Uterus (tissue), 2 donors: Measurements from ENCODE around the gene RARB.

Experiments
- POLR2A ChIP-seq, 2 donors: fragments of 450-650 bp; IDR thresholded peaks; one replicate each; pipeline ENCODE4 v1.6.1; 2016; ENCODE audit warnings: antibody characterized with exemption in 2 of 2, mild to moderate bottlenecking in 1 of 2, moderate library complexity in 1 of 2
- TF ChIP-seq, protein P1 (sequence below), 4 experiments: fragments of 200-600 bp in 2 of 4; fragments of 450-650 bp in 2 of 4; sonication (generic) in 2 of 4; IDR thresholded peaks; one replicate each; pipeline ENCODE4 v1.5.1; 2016 to 2019; ENCODE audit warnings: antibody characterized with exemption in 4 of 4, mild to moderate bottlenecking in 2 of 4, moderate library complexity in 1 of 4

DNA sequence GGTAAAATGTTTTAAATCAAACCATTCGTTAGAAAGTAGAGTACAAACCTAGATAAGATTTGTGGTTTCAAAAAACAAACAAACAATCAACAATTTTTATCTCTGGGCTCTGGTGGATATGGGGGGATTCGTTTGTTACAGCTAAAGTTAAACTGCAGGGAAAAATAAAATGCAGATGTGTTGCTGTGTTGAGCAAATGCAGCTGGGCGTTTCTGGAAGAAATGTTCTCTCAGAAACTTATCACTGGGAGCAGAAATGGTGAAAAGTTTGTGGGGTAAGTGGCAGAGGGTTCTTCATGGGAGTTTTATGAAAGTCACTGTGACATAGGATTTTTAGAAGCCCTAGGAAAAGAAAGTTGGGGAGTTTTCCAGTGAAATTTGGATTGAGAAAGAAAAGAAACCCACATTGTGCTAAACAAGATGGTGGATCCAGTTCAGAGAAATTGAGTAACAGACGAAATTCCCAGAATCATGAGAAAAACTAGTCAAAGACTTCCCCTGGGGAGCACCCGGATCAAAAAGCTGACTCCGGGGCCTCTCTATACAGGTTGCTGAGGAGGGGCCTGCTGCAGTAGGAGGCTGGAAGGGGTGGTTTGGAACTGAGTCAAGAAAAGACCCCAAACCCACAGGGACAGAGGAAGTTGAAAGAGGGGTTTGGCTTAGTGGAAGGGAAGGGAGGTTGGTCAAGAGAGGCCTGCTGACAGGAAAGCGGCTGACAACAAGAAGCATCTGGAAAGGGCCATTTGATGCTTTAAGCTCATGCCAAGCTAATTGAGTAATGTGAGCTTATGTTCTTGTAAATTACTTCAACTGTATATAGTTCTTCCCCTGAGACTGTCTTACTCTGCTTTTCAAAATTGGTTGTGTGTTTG lies 108.7 kb downstream of the RARB start:
- TF ChIP-seq POLR2A (IDR thresholded peaks at IDR 0.05): no peak
- TF ChIP-seq, protein P1, sequence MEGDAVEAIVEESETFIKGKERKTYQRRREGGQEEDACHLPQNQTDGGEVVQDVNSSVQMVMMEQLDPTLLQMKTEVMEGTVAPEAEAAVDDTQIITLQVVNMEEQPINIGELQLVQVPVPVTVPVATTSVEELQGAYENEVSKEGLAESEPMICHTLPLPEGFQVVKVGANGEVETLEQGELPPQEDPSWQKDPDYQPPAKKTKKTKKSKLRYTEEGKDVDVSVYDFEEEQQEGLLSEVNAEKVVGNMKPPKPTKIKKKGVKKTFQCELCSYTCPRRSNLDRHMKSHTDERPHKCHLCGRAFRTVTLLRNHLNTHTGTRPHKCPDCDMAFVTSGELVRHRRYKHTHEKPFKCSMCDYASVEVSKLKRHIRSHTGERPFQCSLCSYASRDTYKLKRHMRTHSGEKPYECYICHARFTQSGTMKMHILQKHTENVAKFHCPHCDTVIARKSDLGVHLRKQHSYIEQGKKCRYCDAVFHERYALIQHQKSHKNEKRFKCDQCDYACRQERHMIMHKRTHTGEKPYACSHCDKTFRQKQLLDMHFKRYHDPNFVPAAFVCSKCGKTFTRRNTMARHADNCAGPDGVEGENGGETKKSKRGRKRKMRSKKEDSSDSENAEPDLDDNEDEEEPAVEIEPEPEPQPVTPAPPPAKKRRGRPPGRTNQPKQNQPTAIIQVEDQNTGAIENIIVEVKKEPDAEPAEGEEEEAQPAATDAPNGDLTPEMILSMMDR (IDR thresholded peaks at IDR 0.05): no peak
